Measurements from ENCODE around the gene CARD9. TPM values are rescaled to one million over a fixed set of nuclear protein-coding genes. Genes with fewer than 3 reads are reported as not detected.
A peak's percentile ranks its signal among the peaks of the same experiment; 100 is the strongest.

The CARD9 gene
- total RNA-seq, 1 experiment from 2014 or later, result 5.6 TPM

DNA sequence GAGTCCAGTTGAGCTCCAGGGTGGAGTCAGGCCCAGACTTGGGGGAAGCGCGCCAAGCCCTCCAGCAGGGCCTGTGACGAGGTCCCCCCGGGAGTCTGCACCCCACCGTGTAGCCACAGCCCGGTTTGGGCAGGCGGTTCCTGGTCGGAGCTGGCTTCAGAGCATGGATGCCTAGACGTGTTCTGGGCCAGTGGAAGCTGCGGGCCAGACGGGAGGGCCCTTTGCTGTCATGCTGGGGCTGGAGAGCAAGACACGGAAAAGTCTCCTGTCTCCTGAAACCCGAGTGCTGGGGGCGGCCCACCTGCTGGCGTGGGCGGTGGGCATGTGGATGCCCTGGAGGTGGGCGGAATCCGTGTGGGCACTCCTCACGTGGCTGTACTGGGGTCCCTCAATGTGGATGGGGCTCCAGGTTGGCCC is 44.2 kb downstream of the CARD9 start:
- no peak overlapping the region for H3K27ac ChIP-seq (ENCODE audit: insufficient read length, low read depth, low read length)
- no peak overlapping the region for H2BK12ac ChIP-seq (ENCODE audit: insufficient read length, low read depth, low read length)
- H2BK20ac ChIP-seq (ENCODE audit: low read depth, low read length, poor library complexity, severe bottlenecking), result no peak overlapping the region
- peaks cover 2% of the 10 kb centered on the region; the same call in 1 of the 2 replicates for H3K79me2 ChIP-seq (ENCODE audit: insufficient read depth, low read length)
- no peaks in the 10 kb centered on the region for H4K20me1 ChIP-seq (ENCODE audit: control insufficient read depth, insufficient read depth, insufficient read length)
- no peak overlapping the region for H3K4ac ChIP-seq (ENCODE audit: low read depth, low read length)
- no peak overlapping the region for H2BK15ac ChIP-seq (ENCODE audit: low read depth, low read length)
- H3K9me3 ChIP-seq (ENCODE audit: control insufficient read depth, low read depth, low read length), result no peaks in the 10 kb centered on the region
- no peaks in the 10 kb centered on the region; a peak in 1 of 7 replicates for H3K36me3 Mint-ChIP-seq (ENCODE audit: insufficient read depth in 1 of 3, low read depth in 3 of 3)
- no peak overlapping the region for H4K5ac ChIP-seq (ENCODE audit: insufficient read length, low read depth, low read length)
- peaks cover 9 to 11% of the 10 kb centered on the region in 2 experiments for H3K4me1 Mint-ChIP-seq
- H3K4me1 ChIP-seq (ENCODE audit: insufficient read depth, low read length), result peaks cover 4% of the 10 kb centered on the region; the same call in 1 of the 2 replicates
- no peak overlapping the region for H3K56ac ChIP-seq (ENCODE audit: insufficient read length, low read depth, low read length)
- DNase-seq, result no peak
- H3K23ac ChIP-seq (ENCODE audit: insufficient read length, low read depth, low read length), result no peak overlapping the region
- H3K9ac ChIP-seq (ENCODE audit: extremely low read depth, insufficient read length, low read length), result no peak overlapping the region
- no CpG with 5 or more reads among the region's 19 CpGs for WGBS (ENCODE audit: extremely low coverage, insufficient read length, low lambda C conversion rate)
- no peak overlapping the region for H3K4me2 ChIP-seq (ENCODE audit: insufficient read depth, insufficient read length, low read length)
- no peak overlapping the region for H3K18ac ChIP-seq (ENCODE audit: insufficient read length, low read depth, low read length)
- H2BK5ac ChIP-seq (ENCODE audit: insufficient read length, low read length), result no peak overlapping the region
- H3K23me2 ChIP-seq (ENCODE audit: insufficient read length, low read depth, low read length, poor library complexity, severe bottlenecking), result no peaks in the 10 kb centered on the region
- no peak overlapping the region; a peak in 1 of 7 replicates for H3K27ac Mint-ChIP-seq
- H3K27me3 Mint-ChIP-seq (ENCODE audit: low read depth), result no peaks in the 10 kb centered on the region
- H3K4me3 Mint-ChIP-seq, result peak overlapping the region in 1 of 2 experiments; percentile 52; a peak in 1 of 5 replicates
- H2AFZ ChIP-seq (ENCODE audit: low read length), result no peak overlapping the region
- no peak overlapping the region for H4K91ac ChIP-seq (ENCODE audit: insufficient read length, low read depth, low read length)
- H3K27me3 ChIP-seq (ENCODE audit: insufficient read depth, low read length), result no peaks in the 10 kb centered on the region
- peaks cover 2% of the 10 kb centered on the region for H3K79me1 ChIP-seq (ENCODE audit: insufficient read depth, low read depth, low read length, poor library complexity, severe bottlenecking)
- H3K9me3 Mint-ChIP-seq, result no peaks in the 10 kb centered on the region
- no peak overlapping the region for H3T11ph ChIP-seq (ENCODE audit: low read length)
- H2AK5ac ChIP-seq (ENCODE audit: insufficient read length, low read length), result no peak overlapping the region
- no peak overlapping the region for H3K14ac ChIP-seq (ENCODE audit: insufficient read depth, low read length)
- TF ChIP-seq CTCF (conservative IDR thresholded peaks at IDR 0.05), result no peak
- no peak overlapping the region for H2BK120ac ChIP-seq (ENCODE audit: low read depth, low read length, poor library complexity, severe bottlenecking)
- H4K8ac ChIP-seq (replicated peaks; ENCODE audit: insufficient read length, low read depth, low read length), result no peak overlapping the region

All from H9 (cell line).